ENCODE measurements around the gene CHMP6. TPM values are rescaled to one million over a fixed set of nuclear protein-coding genes. Genes with fewer than 3 reads are reported as not detected.

Gene CHMP6
- total RNA-seq, 4 donors from 2014 or later = 30.6 to 46.3 (median 40.2) TPM

DNA sequence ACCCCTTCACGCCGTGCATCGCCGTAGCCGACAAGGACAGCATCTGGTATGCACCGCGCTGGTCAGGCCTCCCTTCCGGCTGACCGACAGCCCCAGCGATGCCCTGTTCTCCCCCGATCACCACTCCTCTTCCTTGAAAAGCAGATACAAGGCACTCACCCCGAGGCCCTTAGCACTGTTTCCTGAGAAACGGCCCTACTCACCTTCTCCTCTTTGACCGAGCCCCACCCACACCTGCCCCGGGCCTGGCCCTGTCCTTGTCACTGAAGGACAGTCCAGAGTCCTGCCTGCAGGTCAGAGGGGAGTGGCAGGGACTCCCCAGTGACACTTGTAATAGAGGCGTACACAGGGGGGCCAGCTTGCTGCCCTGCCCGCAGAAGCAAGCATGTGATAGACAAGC is 45.9 kb upstream of the CHMP6 start:
- 93 to 94% methylated on average over 17 of the region's 17 CpGs for WGBS, 2 donors
- no peak for DNase-seq (ENCODE audit: low spot score in 2 of 2)
- no peak for TF ChIP-seq POLR2A (IDR thresholded peaks at IDR 0.05)
- TF ChIP-seq, protein P1, sequence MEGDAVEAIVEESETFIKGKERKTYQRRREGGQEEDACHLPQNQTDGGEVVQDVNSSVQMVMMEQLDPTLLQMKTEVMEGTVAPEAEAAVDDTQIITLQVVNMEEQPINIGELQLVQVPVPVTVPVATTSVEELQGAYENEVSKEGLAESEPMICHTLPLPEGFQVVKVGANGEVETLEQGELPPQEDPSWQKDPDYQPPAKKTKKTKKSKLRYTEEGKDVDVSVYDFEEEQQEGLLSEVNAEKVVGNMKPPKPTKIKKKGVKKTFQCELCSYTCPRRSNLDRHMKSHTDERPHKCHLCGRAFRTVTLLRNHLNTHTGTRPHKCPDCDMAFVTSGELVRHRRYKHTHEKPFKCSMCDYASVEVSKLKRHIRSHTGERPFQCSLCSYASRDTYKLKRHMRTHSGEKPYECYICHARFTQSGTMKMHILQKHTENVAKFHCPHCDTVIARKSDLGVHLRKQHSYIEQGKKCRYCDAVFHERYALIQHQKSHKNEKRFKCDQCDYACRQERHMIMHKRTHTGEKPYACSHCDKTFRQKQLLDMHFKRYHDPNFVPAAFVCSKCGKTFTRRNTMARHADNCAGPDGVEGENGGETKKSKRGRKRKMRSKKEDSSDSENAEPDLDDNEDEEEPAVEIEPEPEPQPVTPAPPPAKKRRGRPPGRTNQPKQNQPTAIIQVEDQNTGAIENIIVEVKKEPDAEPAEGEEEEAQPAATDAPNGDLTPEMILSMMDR (IDR thresholded peaks at IDR 0.05) = no peak
- TF ChIP-seq EP300 (IDR thresholded peaks at IDR 0.05) = no peak
- peaks cover 0 to 62% (median 0%) of the 10 kb centered on the region in 3 donors for H3K36me3 ChIP-seq
- no peaks in the 10 kb centered on the region for H3K27me3 ChIP-seq
- H3K4me1 ChIP-seq = peaks cover 0 to 29% (median 11%) of the 10 kb centered on the region in 4 donors
- H3K27ac ChIP-seq = no peak overlapping the region
- no peak overlapping the region for H3K4me3 ChIP-seq
- no peaks in the 10 kb centered on the region for H3K9me3 ChIP-seq

DNA sequence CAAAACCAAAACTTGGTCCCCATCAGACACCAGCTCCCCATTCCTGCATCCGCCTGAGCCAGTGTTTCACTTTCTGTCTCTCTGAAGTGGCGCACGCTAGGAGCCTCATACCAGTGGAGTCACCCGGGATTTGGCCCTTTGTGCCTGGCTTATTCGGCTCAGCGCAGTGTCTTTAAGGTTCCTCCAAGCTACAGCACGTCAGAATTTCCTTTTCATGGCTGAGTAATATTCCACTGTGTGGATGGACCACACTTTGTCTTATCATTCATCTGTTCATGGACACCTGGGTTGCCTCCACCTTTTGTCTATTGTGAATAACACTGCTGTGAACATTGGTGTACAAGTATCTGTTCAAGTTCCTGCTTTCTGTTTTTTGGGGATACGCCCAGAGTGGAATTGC is 45.2 kb upstream of the CHMP6 start:
- TF ChIP-seq, protein P1 (IDR thresholded peaks at IDR 0.05) = no peak
- no peak for TF ChIP-seq EP300 (IDR thresholded peaks at IDR 0.05)
- TF ChIP-seq POLR2A (IDR thresholded peaks at IDR 0.05) = no peak
- 98 to 99% methylated on average over 8 of the region's 8 CpGs for WGBS, 2 donors
- H3K9me3 ChIP-seq = no peaks in the 10 kb centered on the region
- no peak overlapping the region for H3K27ac ChIP-seq
- no peak for DNase-seq (ENCODE audit: low spot score in 2 of 2)
- peaks cover 0 to 62% (median 3%) of the 10 kb centered on the region in 3 donors for H3K36me3 ChIP-seq
- peaks cover 0 to 28% (median 11%) of the 10 kb centered on the region in 4 donors for H3K4me1 ChIP-seq
- no peaks in the 10 kb centered on the region for H3K27me3 ChIP-seq
- H3K4me3 ChIP-seq = no peak overlapping the region

DNA sequence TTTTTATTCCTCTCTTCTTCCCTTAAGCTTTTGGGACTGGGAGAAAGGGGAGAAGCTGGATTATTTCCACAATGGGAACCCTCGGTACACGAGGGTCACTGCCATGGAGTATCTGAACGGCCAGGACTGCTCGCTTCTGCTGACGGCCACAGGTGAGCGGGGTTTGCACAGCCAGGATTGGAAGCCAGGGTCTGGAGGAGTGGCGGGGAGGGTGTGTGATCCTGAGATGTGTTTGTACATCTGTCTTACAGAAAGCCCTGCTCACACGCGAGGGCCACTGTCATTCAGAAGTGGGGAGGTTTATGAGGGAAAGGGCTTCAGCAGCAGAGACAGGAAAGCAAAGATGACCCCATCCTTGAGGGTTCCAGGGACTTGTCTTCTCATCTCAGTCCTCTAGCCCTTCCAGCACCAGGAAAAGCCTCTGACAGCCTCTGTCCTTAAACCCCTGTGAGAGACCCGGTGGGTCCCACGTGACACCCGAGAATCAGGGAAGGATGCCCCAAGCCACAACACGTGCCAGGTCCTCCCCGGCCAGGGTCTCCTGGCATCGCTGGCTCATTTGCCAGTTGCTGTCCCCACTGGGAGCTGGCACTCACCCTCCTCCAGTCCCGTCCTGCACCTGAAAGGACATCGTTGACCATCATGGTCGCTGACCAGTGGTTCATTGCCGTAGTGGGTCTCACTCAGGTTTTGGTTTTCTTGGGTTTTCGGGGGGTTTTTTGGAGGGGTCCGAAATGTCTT is 44.3 kb upstream of the CHMP6 start:
- WGBS, 2 donors = 91 to 93% methylated on average over 21 of the region's 21 CpGs
- H3K9me3 ChIP-seq = no peaks in the 10 kb centered on the region
- no peak overlapping the region for H3K27ac ChIP-seq
- no peak for TF ChIP-seq POLR2A (IDR thresholded peaks at IDR 0.05)
- TF ChIP-seq, protein P1 (IDR thresholded peaks at IDR 0.05) = no peak
- TF ChIP-seq EP300 (IDR thresholded peaks at IDR 0.05) = no peak
- no peak overlapping the region for H3K4me3 ChIP-seq
- peaks cover 0 to 19% (median 8%) of the 10 kb centered on the region in 4 donors for H3K4me1 ChIP-seq
- no peak for DNase-seq (ENCODE audit: low spot score in 2 of 2)
- no peaks in the 10 kb centered on the region for H3K27me3 ChIP-seq
- H3K36me3 ChIP-seq = peaks cover 0 to 71% (median 3%) of the 10 kb centered on the region in 3 donors

DNA sequence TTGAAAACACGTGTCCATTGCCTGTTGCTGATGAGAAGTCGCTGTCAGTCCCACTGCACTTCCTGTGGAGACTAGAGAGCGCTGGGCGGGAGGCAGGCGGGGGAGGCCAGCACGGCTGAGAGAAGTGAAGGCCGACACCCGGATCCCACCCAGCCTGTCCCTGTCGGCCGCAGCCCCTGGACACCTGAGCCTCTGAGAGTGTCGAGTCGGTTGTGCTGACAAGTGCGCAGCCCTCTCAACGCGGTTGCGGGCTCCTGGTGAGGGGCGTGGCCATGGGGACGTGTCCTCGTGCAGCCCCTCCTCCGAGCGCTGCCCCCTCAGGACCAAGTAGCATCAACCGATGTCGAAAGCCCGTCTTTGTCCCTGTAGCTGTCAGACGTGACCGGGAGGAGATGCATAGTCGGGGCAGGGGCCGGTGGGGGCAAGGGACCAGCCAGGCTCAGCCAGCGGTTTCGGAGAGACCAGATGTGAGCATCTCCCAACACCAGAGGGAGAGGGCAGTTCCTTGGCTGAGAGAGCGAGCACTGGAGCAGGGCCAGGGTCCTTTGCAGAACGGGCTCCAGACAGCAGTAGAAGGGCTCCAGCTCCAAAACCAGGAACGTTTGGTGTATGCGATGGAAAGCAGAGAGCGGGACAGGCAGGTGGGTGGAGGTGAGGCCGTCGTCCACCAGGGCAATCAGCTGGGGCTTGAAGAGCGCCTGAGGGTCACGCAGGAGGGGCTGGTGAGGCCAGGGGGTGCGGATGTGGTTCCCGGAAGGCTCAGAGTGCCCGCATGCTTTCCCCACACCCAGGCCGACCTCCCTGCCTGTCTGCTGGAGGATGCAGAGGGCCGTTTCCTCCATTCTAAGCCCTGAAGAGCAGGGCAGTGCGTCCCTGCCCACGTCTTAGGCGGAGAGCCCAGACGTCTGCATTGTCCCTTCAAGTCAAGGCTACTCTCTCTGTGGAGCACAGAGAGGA is 43.3 kb upstream of the CHMP6 start:
- H3K4me3 ChIP-seq = no peak overlapping the region
- TF ChIP-seq, protein P1 (IDR thresholded peaks at IDR 0.05) = no peak
- TF ChIP-seq POLR2A (IDR thresholded peaks at IDR 0.05) (no peak), EP300 (IDR thresholded peaks at IDR 0.05) (no peak)
- WGBS, 2 donors = 80 to 84% methylated on average over 48 of the region's 48 CpGs
- H3K9me3 ChIP-seq = no peaks in the 10 kb centered on the region
- peaks cover 0 to 78% (median 3%) of the 10 kb centered on the region in 3 donors for H3K36me3 ChIP-seq
- no peak for DNase-seq (ENCODE audit: low spot score in 2 of 2)
- no peak overlapping the region for H3K27ac ChIP-seq
- peaks cover 0 to 9% (median 0%) of the 10 kb centered on the region in 4 donors for H3K4me1 ChIP-seq
- H3K27me3 ChIP-seq = no peaks in the 10 kb centered on the region

All from tibial nerve (tissue), 4 donors.